ENCODE data around the gene CD8A. TPM values are rescaled to one million over a fixed set of nuclear protein-coding genes. Genes with fewer than 3 reads are reported as not detected.

The CD8A gene
- total RNA-seq, 4 donors from 2014 or later: 0.49 to 1.9 (median 0.87) TPM

GRCh38 chr2:86822668-86823345 lies 32.1 kb upstream of the CD8A start:
- intact Hi-C loops (cut with DNase I; ENCODE audit: low total_unique reads): no loop called here
- H3K4me3 ChIP-seq (ENCODE audit: low read depth, poor library complexity, severe bottlenecking): no peak overlapping the region
- WGBS, 2 donors: 70 to 96% methylated on average over 3 of the region's 3 CpGs
- no peak for TF ChIP-seq CTCF (IDR thresholded peaks at IDR 0.05)
- no peak for TF ChIP-seq POLR2A (IDR thresholded peaks at IDR 0.05)
- no peak for DNase-seq (ENCODE audit: low spot score in 2 of 2)

GRCh38 chr2:86821842-86822241 lies 31.1 kb upstream of the CD8A start:
- intact Hi-C loops (cut with DNase I; ENCODE audit: low total_unique reads): no loop called here
- TF ChIP-seq POLR2A (IDR thresholded peaks at IDR 0.05) (no peak), CTCF (IDR thresholded peaks at IDR 0.05) (no peak)
- DNase-seq (ENCODE audit: low spot score in 2 of 2): no peak
- WGBS, 2 donors: 44 to 55% methylated on average over 6 of the region's 6 CpGs
- H3K4me3 ChIP-seq (ENCODE audit: low read depth, poor library complexity, severe bottlenecking): no peak overlapping the region

- no peak for DNase-seq (ENCODE audit: low spot score in 2 of 2)
- intact Hi-C loops (cut with DNase I; ENCODE audit: low total_unique reads): no loop called here
- TF ChIP-seq POLR2A (IDR thresholded peaks at IDR 0.05): no peak
- no peak for TF ChIP-seq CTCF (IDR thresholded peaks at IDR 0.05)
- H3K4me3 ChIP-seq (ENCODE audit: low read depth, poor library complexity, severe bottlenecking): no peak overlapping the region
- WGBS, 2 donors: 89 to 95% methylated on average over 13 of the region's 13 CpGs
Observed at GRCh38 chr2:86821306-86821705, 30.6 kb upstream of the CD8A start.

- DNase-seq (ENCODE audit: low spot score in 2 of 2): no peak
- TF ChIP-seq CTCF (IDR thresholded peaks at IDR 0.05): no peak
- TF ChIP-seq POLR2A (IDR thresholded peaks at IDR 0.05): no peak
- no peak overlapping the region for H3K4me3 ChIP-seq (ENCODE audit: low read depth, poor library complexity, severe bottlenecking)
- intact Hi-C loops (cut with DNase I; ENCODE audit: low total_unique reads): no loop called here
- WGBS, 2 donors: 86 to 88% methylated on average over 2 of the region's 2 CpGs
Observed at GRCh38 chr2:86818957-86819356, 28.2 kb upstream of the CD8A start.

GRCh38 chr2:86818114-86818801 lies 27.5 kb upstream of the CD8A start:
- intact Hi-C loops (cut with DNase I; ENCODE audit: low total_unique reads): no loop called here
- TF ChIP-seq CTCF (IDR thresholded peaks at IDR 0.05) (no peak), POLR2A (IDR thresholded peaks at IDR 0.05) (no peak)
- WGBS, 2 donors: 86 to 87% methylated on average over 4 of the region's 4 CpGs
- H3K4me3 ChIP-seq (ENCODE audit: low read depth, poor library complexity, severe bottlenecking): no peak overlapping the region
- no peak for DNase-seq (ENCODE audit: low spot score in 2 of 2)
